HG02610 (cell line): ENCODE data around the gene ASPM.
"Not testable (repeated sequence)": the region's sequence is repeated elsewhere in the genome, so short reads cannot be mapped to it uniquely, and the experiment has no call there.

Experiments
- ATAC-seq: cut with Tn5 transposase; IDR thresholded peaks from one replicate; pipeline ENCODE4 v1.9.1; 2021; ENCODE audit warnings: mild to moderate bottlenecking, moderate library complexity; ENCODE audit not compliant: unreplicated experiment

ASPM gene

GRCh38 chr1:197144570-197145325 is 1.7 kb downstream of the ASPM start:
- ATAC-seq, result no peak

- no peak for ATAC-seq
Observed at GRCh38 chr1:197143276-197143675, 3.2 kb downstream of the ASPM start.

- no peak for ATAC-seq
Observed at GRCh38 chr1:197141575-197141974, 4.9 kb downstream of the ASPM start.

GRCh38 chr1:197140121-197140520 is 6.3 kb downstream of the ASPM start:
- no peak for ATAC-seq

GRCh38 chr1:197139169-197139568 is 7.3 kb downstream of the ASPM start:
- no peak for ATAC-seq

- ATAC-seq, result no peak
Observed at GRCh38 chr1:197137322-197137721, 9.1 kb downstream of the ASPM start.

GRCh38 chr1:197130677-197131304 is 15.7 kb downstream of the ASPM start:
- ATAC-seq, result no peak

- ATAC-seq, result no peak
Observed at GRCh38 chr1:197129698-197130097, 16.8 kb downstream of the ASPM start.

GRCh38 chr1:197127246-197127912 is 19.1 kb downstream of the ASPM start:
- no peak for ATAC-seq

- no peak for ATAC-seq
Observed at GRCh38 chr1:197126691-197127090, 19.8 kb downstream of the ASPM start.

GRCh38 chr1:197124376-197124775 is 22.1 kb downstream of the ASPM start:
- no peak for ATAC-seq

- ATAC-seq, result no peak
Observed at GRCh38 chr1:197116156-197116555, 30.3 kb downstream of the ASPM start.

GRCh38 chr1:197106869-197107268 is 39.6 kb downstream of the ASPM start:
- ATAC-seq, result no peak

- no peak for ATAC-seq
Observed at GRCh38 chr1:197103300-197103699, 43.2 kb downstream of the ASPM start.

GRCh38 chr1:197101978-197102377 is 44.5 kb downstream of the ASPM start:
- ATAC-seq, result no peak

GRCh38 chr1:197100677-197101076 is 45.8 kb downstream of the ASPM start:
- no peak for ATAC-seq

GRCh38 chr1:197099444-197099843 is 47.0 kb downstream of the ASPM start:
- ATAC-seq, result no peak

- ATAC-seq, result not testable (repeated sequence)
Observed at GRCh38 chr1:197096971-197097370, 49.5 kb downstream of the ASPM start.

GRCh38 chr1:197096137-197096536 is 50.3 kb downstream of the ASPM start:
- ATAC-seq, result no peak

GRCh38 chr1:197093226-197093885 is 53.1 kb downstream of the ASPM start:
- no peak for ATAC-seq

GRCh38 chr1:197092491-197093023 is 53.9 kb downstream of the ASPM start:
- no peak for ATAC-seq
